Stimulated activated CD8-positive, alpha-beta memory T cell treated with anti-CD3 and anti-CD28 coated beads, Interleukin-12 subunit alpha, Interleukin-12 subunit beta, amount 100 ng/mL, for 24 hours (primary cell): ENCODE results near the gene TMCC2.
A peak's percentile ranks its signal among the peaks of the same experiment; 100 is the strongest.
"Not testable (repeated sequence)": the region's sequence is repeated elsewhere in the genome, so short reads cannot be mapped to it uniquely, and the experiment has no call there.

Experiments used
- DNase-seq: peaks from one replicate; pipeline ENCODE4 v3.0.0-alpha.2; 2020; ENCODE audit errors: extremely low read depth

Gene TMCC2

DNA sequence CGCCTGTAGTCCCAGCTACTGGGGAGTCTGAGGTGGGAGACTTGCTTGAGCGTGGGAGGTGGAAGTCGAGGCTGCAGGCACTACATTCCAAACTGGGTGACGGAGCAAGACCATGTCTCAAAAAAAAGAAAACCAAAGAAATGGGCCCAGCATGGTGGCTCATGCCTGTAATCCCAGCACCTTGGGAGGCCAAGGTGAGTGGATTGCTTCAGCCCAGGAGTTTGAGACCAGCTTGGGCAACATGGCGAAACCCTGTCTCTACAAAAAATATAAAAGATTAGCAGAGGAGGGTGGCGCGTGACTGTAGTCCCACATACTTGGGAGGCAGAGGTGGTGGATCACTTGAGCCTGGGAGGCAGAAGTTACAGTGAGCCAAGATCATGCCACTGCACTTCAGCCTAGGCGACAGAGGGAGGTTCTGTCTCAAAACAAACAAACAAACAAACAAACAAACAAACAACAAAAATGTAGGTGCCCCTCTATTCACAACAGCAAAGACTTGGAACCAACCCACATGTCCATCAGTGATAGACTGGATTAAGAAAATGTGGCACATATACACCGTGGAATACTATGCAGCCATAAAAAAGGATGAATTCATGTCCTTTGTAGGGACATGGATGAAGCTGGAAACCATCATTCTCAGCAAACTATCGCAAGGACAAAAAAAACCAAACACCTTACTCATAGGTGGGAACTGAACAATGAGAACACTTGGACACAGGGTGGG, 53.1 kb downstream of the TMCC2 start:
- not testable (repeated sequence) for DNase-seq

DNA sequence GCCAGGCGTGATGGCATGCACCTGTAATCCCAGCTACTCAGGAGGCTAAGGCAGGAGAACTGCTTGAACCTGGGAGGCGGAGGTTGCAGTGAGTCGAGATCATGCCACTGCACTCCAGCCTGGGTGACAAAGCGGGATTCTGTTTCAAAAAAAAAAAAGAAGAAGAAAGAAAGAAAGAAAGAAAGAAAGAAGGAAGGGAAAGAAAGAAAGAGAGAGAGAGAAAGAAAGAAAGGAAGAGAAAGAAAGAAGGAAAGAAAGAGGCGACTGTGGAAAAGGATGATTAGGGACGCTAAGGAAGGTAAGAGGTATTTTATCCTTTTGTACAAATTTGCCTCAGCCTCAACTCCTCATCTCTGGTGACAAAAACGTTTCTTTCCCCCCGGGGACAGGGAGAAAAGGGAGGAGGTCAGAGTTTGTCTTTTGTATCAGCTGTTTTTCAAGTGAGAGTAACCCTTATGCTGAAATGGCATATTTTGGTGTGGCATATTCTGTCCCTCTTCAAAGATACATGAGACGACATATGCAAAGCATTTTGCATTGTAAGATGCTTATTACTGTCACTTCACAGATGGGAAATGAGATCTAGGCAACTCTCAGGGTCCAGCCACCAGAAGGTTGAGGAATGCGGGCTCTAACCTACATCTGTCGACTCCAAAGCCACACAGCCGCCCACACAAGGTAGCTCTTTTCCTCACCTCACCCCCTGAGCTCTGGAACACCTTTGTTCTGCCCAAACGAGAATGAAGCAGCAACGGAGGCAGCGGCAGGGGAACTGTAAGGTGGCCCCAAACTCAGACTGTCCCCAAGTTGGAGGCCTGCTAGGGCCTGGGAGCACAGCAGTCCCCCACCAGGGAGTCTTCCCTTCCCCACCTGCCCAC, 55.8 kb downstream of the TMCC2 start:
- no peak for DNase-seq

DNA sequence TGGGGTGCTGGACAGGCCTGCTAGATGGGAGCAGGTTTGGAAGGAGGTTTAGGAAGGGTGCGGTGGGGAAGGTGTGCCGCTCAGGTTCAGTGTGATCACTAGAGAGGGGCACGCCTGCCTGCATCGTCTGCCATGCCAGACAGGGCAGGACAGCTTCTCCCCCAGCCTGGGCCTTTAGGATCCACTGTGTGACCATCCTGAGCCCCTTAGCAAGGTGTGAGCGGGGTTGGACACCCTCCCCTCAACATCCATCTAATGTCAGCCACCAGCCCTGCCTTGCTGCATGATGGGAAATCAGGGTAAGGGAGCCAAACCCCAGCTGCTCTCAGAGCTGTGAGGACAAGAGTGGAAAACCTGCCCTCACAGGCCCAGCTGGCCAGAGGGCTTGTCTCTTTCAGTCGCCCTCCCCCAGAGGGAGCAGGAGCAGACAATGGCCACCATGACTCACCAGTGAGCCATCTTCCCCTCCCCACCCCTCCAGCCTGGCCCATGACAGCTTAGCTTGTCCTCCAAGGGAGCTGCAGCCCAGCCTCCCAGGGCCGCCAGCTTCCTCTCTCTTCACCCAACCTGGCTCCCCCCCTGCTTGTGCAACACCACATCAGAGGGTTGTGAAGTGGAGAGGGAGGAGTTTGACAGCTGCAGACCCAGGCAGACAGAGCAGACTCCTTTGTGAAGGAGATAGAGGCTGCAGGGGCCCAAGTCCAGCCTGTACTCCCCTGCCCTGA, 56.8 kb downstream of the TMCC2 start:
- peak; percentile 54 for DNase-seq

DNA sequence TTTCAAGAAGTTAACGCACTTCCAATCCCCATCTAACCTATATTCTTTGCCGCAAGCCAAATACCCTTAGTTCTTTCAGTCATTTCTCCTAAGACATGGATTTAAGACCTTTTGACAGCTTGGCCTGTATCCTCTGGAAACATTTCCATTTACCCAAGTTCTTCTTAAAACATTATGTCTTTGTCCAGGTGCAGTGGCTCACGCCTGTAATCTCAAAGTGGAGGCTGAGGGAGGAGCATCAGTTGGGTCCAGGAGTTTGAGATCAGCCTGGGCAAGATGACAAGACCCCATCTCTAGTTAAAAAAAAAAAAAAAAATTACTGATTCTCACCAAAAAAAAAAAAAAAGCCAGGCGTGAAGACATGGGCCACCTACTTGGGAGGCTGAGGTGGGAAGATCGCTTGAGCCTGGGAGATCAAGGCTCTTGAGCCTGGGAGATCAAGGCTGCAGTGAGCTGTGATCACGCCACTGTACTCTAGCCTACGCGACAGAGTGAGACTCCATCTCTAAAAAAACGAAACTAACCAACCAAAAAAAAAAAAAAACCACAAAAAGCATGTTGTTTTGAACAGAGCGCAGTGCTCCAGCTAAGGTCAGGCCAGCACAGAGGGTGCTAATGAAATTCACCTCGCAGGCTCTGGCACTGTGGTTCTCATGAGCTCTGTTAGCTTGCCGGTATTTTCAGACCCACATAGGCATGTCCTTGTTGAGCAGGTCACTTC, 57.8 kb downstream of the TMCC2 start:
- DNase-seq, result no peak

DNA sequence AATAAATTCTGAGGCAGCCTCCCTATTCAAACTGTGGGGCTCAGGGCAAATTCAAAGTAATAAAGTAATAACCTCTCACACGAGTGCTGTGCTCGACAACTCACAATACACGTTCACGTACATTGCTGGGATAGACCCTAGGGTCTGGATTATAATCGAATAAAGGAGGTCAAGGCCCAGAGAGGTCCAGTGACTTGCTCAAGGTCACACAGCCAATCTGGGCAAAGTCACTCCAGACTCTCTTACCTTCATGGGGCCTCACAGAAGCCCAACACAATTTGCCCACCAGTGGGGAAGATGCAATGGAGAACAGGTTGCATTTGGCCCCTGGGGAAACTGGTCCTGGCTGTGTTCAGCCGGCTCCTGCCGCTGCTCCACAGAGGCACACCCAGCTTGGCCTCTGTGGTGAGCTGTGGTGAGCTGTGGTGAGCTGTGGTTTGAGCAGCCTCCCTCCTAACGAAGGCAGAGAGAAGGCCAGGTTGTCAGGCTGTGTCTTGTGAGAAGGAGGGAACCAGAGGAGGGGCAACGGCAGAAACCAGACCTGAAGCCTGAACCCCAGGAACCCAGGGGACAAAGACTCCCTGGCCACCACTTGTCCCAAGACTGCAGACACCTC, 58.7 kb downstream of the TMCC2 start:
- DNase-seq, result no peak

DNA sequence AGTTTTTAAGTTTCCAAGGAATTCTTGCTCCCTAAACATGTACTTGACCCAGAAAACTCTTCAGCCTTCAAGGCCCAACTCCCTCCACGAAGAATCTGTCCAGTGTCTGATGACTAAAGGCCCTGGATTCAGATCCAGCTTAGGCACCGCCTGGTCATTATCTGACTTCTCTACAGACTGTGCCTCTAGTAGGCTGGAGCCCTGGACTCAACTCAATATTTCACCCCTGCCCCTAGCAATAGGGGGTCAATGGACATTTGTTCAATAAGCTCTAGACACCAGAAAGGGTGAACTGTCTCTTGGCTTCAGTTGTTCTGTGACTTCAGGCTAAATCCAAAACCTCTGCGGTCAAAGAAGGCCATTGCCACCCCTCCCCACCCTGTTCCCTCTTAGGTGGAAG, 59.3 kb downstream of the TMCC2 start:
- no peak for DNase-seq

DNA sequence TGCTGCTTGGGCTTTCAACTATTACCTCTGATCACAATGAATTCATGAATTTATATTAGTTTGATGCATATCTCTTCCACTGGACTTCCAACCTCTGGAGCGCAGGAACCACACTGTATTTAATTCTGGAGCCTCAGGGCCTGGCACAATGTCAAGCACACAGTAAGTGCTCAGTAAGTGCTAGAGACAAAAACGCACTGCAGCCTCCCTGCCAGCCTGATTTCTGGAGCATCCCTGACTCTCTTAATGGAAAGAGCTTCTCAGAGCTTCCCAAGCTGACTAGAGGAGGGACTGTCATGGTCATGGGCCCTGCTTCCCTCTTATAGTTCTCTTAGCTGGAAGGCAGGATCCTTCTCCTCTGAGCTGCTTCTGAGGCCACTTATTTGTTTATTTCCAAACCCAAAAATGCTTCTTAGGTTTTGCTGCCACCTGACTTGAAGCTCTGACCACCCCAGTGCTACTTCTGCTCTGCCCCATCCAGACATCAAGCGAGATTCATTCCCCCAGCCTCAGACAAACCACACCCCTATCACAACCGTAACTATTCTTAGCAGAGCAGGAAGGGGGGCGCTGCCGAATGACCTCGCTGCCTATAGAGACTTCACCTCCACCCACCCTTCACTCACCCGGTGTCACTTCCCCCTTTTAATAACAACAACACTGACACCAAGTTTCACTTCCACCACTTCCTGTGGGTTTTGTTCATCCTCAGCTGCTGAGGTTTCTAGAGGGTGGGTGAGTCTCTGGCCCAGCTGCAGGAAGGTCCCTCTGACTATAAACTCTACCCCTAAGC, 60.2 kb downstream of the TMCC2 start:
- DNase-seq, result peak; percentile 61

DNA sequence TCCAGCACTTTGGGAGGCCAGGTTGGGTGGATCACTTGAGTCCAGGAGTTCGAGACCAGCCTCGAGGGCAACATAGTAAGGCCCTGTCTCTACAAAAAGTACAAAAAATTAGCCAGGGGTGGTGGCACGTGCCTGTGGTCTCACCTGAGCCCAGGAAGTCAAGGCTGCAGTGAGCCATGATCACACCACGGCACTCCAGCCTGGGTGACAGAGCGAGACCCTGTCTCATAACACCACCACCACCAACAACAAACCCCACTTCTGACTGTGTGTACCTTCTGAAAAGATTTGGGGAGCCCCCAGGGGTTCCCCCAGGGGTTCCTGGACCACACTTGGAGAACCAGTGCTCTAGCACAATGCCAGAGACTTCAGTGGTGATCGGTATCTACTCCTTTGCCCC, 63.9 kb downstream of the TMCC2 start:
- no peak for DNase-seq

DNA sequence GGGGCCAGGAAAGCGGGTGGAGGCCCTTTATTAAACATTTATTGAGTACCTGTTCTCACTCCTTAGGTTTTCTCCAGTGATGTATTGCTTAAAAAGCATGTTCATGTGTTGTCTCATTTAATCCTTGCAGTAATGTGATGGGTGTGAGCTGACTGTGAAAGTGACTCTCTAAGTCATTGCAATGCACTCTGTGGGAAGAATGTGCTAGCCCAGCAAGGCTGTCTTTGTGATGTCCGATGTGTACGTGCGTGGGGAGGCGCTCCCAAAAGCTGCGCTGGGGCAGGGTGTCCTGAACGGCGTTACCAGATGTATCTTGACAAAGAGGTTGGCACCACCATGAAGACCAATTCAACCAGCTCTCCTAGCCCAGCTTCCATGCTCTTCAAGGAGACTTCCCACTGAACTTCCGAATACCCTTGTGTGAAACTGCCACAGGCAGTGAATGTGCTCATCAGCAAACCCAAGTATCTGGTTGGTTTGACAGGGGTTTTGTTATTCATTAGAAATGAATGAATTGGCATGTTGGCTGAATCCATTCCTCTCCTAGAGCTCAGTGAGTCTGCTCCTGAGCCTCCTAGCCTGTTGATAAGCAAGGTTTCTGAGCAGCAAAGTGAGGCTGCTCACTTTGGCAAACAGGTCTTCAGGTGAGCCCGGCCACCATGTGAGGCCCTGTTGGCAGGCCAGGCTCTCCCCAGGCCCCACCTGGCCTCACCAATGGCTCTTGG, 65.8 kb downstream of the TMCC2 start:
- no peak for DNase-seq

DNA sequence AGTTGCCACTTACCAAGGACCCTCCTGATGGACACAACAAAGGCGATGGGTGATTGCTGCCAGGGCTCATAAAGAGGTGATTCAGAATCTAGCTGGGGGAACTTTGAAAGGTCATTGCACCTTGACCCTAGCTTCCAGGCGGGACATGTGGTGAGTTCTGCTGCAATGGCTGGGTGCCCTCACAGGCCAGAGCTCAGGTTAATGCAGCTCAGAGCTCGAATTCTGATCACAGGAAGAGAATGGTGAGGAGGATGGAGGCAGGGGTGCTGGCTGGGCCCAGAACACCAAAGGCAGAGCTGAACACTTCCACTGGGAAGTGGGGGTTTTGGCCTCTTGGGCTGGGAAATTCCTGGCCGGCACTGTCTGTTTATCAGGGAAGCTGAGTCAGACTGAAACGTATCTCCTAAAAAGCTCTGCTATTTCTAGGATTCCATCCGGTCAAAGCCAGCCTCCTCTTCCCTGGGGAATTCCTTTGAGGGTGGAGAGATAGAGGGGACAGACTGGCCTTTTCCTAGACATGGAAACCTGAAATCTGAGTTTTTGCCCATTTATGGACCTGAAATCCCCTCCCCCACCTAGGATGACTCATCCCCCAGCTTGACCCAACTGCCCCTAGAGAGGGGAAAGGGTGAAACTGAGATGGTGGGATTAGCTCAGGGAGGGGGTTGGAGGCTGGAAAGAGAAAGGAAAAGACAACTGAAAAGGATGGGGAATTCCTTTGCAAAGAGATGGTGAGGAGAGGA, 66.6 kb downstream of the TMCC2 start:
- DNase-seq, result no peak

DNA sequence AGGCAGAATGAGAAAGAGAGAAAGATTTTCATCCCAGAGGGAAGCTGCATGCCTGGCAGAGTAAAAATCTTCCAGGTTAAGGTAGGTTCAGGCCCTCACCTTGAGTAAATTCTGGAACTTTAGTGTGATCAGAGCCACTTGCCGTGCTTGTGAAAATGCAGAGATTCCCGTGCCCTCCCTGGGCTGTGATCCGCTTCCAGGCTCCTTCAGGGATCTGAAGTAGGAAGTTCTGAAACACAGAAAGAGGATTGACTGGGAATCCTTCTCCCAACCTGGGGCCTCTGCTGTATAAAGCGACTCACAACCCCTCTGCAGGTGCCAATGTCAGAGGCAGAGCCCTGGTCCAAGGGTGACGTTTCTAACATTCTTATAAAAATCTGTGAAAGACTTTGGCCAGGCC, 67.2 kb downstream of the TMCC2 start:
- DNase-seq, result no peak

DNA sequence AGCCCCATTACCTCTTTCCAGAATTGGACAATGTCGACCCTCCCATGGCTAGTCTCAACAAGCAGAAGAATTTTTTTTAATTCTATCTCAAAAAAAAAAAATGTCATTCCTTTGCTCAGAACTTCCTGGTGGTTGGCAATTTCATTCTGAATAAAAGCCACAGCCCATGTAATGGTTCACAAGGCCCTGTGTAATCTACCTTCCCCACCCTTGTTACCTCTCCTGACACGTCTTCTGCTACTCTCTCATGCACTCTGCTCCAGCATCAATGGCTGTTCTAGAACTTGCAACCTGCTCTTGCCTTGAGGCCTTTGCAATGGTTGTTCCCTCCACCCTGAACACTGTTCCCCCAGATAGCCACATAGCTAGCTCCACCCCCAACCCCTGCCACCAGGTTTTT, 68.4 kb downstream of the TMCC2 start:
- DNase-seq, result no peak

DNA sequence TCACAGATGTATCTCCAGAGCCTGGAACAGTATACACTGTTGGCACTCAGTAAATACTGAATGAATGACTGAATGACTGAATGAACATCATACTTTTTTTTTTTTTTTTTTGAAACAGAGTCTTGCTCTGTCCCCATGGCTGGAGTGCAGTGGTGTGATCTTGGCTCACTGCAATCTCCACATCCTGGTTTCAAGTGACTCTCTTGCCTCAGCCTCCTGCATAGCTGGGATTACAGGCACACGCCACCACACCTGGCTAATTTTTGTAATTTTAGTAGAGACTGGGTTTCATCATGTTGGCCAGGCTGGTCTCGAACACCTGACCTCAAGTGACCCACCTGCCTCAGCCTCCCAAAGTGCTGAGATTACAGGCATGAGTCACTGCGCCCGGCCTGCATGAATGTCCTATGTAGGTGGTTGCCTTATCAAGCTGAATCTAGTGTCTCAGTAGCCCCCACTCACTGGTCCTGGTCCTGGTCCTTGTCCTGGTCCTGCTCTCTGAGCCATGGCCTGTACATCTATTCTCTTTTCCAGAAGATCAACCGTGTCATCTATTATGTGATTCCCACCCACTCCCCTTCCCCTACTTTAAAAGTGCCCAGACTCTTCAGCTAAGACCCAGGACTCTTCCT, 69.9 kb downstream of the TMCC2 start:
- DNase-seq, result not testable (repeated sequence)

DNA sequence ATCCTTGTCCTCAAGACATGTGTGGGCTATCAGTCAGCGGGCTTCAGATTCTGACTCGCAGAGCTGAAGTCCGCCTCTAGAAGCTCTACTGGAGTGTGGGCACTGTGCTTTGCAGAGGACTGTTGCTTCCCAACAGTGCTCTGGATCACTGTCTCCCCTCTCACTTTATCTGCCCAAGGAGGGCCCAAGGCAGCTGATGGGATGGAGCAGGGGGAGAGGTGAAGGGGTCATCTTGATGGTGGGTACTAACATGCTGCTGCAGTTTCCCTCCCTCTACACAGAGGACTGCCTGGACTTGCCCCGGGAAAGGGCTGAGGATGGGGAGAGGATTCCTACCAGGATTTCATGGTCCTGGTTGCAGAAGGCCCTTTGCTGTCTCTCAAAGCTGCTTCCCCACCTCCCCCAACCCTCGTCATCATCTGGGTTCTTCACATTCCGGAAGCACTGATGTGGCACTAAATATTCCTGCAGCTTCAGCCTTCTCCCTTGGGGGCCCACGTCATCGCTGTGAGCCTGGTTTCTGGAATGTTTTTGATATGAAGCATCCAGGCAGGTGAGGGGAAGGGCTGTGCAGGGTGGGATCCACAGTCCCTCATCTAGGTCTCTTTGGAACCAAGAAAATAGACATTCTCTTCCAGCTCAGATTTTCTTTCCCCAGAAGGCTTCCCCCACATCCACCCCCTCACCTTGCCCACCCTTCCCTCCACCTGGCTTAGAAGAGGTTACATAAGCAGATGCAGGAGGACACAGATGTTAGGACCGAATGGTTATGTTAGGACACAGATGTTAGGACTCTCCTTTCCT, 70.6 kb downstream of the TMCC2 start:
- DNase-seq, result no peak

DNA sequence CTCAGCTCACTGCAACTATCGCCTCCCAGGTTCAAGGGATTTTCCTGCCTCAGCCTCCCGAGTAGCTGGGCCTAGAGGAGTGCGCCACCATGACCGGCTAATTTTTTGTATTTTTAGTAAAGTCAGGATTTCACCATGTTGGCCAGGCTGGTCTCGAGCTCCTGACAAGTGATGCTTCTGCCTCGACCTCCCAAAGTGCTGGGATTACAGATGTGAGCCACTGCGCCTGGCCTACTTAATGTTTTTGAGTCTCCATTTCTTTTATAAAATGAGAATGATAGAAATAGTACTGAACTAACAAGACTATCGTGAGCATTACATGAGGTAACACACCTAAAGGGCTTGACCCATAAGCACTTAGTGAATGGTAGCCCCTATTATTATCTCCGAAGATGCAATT, 72.4 kb downstream of the TMCC2 start:
- DNase-seq, result no peak

DNA sequence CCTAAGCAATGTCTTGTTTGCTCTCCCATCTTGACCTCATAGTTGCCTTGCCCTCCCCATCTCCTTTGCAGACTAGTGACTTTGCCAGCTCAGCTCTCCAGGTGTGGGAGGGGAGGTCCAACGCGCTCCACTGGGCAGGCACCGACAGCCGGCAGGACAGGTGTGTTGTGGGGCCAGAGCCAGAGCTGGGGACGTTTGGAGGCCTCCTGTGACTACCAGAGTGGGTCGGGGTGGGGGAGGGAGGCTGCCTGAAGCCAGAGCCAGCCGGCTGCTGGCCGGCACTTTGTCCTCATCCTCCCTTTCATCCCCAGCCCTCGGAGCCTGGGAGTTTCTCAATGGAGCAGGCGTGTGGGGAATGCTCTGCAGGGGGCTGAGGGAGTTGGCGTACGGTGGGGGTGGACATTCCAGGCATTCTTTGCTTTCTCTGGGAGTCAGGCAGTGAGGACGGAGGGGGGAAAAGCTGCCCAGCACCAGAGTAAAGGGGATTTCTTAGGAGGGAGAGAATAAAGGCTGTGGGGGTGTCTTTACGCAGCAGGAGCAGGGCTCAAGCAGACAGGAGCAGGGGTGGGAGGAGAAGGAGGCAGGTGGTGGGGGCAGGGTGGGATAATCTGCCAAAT, 73.6 kb downstream of the TMCC2 start:
- DNase-seq, result no peak

DNA sequence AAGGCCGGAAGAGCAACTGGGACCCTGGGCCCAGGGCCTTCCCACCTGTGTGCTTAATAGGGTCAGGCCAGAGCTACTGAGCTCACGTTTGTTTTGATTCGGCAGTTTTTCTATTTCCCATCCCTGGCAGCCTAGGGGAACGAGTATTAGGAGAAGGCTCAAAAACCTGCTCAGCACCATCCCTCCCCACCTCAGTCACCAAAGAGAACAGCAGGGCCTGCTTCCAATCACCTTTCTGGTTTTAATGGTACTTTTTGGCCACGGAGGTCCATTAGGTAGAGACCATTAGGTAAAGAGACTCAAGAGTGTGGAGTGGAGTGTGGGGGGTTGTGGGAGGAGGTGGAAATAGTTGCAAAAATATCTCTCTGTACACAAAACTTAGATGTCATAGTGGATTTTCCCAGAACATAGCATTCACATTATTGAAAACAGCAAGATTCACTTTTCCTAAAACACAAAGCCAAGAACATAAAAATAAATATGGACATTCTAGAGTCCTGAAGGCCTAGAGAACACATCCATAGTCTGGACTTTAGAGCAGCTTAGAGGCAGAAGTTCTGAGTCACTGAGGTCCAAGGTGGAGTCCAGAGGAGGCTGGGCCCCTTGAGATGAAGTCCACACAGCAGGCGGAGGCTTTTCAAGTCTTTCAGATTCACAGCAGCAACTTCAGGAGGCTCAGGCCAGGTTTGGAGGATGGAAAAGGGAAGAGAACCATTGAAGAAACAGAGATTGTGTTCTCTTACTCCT, 74.3 kb downstream of the TMCC2 start:
- no peak for DNase-seq
